CD4-positive, alpha-beta T cell treated with Interleukin-1 beta for 1 hour (primary cell): ENCODE data around the gene SIGLEC5.

Source experiments
- DNase-seq, 2 donors: peaks; one replicate each; pipeline ENCODE4 v3.0.0-alpha.2; 2020 to 2022

Gene SIGLEC5

DNA sequence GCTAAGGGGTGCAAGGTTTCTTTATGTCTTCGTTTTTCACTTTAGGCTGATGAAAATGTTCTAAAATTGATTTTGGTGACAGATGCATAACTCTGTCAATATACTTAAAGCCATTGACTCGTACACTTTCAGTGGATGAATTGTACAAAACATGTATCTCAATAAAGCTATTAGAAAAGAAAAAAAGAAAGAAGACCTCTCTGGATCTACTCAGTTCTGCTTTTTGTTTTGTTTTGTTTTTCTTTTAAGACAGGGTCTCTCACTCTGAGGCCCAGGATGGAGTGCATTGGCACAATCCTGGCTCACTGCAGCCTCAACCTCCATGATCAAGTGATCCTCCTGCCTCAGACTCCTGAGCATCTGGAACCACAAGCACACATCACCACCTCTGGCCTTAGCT, 3.5 kb downstream of the SIGLEC5 start:
- DNase-seq, result no peak

DNA sequence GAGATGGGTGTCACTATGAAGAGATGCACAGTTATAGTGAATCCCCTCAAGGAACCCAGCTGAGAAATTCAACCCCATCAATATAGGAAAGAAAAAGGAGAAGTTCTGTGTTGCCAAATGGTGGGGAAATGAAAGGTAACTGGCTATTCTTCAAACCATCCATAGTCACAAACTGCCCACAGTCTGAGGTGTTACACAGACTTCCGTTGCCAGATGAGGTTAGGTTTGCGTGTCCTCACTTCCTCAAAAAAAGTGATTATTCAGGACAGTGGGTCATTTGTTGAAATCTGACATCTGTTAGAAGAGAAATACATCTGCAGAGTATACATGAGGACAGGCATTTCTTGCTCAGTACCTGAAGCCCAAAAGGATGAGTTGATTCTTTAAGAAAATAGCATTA, 9.0 kb downstream of the SIGLEC5 start:
- DNase-seq, result peak in 1 of 2 donors; percentile 37

DNA sequence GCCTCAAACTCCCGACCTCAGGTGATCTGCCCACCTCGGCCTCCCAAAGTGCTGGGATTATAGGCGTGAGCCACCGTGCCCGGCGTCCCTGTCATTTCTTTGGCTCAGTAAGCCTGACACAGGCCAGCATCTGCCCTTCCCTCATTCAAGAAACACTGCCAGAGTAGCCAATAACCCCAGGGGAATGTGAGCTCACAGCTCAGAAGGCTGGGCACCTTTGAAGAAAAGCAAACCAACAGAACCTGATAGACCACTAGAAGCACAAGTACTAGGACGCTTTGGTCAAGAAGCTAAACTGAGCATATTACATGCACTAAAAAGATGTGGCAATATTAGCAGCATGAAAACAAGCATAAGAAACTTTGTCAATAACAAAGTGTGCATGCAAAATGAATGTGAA, 14.2 kb downstream of the SIGLEC5 start:
- DNase-seq, result no peak

DNA sequence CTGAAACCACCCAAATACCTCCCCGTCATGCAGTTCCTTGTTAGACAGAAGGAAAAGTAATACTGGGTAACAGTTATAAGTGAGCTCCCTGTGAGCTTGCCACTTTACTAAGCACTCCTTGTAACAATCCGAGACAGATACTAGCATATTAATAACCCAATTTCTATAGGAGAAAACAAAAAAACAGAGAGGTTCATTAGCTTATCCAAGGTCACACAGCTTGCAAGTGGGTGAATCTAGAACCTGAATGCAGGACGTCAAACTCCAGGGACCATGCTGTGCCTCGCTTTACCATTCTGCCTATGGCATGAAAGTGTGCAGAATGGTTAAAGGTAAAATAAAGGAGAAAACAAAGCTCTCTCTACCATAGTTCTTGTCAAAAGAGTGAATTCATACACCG, 15.4 kb downstream of the SIGLEC5 start:
- no peak for DNase-seq

DNA sequence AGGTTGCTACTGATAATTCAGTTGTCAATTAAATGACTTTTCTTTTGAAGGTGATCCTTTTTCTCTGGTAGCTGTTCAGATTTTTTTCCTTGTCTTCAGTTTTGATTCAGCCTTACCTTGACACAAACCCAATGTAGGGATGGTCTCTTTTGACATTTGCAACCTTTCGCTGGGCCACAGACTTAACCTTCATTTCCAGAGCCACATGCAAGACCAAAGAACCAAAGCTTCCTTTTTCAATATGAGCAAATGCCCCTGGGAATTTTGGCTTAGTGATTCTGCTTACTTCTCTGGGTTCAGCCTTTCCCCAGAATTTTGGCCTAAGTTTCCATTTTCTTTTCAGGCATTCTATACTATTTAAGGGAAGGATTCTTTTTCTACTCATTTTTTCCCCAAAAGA, 19.6 kb downstream of the SIGLEC5 start:
- DNase-seq, result no peak

DNA sequence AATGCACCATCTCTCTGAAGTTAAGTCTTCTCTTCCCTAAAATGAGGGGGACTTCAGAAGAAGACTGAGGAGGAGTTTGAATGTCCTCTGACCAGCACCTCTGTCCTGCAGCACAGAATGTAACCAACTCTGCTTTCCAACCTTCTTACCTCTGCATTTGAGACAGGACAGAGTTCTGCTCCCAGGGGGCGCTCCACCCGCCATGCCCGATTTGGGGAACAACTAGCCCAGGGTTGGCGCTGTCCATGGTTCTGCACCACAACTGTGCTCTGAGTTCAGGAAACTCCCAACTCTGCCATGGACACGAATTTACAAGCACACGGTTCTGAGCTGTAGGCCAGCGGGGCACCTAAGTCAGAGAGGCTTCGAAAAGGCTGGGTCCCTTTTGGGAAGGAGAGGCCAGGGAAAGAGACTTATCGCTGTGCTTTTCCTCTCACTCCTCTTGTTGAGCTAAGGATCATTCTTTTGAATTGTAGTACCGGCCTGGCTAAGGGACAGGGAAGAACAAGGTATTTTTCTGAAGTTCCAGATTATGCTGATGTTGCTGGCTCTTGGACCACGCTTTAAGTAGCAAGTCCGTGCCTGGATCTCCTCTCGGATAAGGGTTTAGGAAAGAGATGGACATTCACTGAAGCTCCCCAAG, 22.2 kb downstream of the SIGLEC5 start:
- peak; percentile 57 to 72 for DNase-seq

DNA sequence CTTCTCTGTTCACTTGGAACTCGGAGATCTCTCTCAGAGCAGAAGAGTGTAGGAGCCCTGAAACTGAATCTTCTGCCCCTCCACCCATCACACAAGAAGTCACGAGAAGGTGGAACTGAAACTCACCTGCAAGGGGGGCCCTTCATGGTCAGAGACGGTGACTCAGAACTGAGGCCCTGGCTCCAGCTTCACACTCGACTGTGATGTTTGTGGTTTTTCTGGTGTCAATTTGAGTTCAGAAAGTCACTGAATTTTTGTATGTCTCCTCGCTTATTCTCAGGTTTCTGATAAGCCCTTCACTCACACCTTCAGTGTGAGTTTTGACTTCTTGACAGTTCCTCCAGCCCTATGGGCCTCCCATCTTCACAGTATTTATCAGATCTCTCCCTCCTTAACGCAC, 23.1 kb downstream of the SIGLEC5 start:
- DNase-seq, result peak in 1 of 2 donors; percentile 70

DNA sequence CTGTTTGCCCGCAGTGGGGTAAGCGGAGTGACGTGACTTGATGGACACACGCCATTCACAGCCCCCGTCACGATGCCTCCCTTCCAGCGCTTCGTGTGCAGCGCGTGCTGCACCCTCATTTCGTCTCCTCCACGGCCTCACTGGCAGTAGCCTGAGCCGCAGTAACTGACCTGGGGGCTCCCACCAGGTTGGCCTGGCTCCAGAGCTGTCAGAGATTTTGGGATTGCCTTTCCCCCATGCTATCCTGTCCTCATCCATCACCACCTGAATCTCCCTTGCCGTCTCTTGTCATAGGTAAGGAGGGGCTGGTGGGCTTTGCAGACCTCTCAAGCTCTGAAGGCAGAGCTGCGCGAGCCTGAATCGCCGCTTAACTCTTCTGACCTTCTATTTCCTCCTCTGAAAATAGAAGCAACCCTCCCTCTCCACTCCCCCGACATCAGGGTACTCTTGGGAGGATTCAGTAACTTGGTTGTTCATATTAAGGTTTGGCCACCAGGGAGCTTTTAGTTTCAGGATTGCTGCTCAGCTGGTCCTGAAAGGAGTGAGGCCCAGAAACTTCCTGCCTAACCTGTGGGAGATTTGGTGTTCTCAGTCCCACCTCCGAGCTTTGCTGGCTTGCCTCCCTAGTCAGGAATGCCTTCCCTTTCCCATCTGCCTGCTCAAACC, 27.9 kb downstream of the SIGLEC5 start:
- DNase-seq, result no peak

DNA sequence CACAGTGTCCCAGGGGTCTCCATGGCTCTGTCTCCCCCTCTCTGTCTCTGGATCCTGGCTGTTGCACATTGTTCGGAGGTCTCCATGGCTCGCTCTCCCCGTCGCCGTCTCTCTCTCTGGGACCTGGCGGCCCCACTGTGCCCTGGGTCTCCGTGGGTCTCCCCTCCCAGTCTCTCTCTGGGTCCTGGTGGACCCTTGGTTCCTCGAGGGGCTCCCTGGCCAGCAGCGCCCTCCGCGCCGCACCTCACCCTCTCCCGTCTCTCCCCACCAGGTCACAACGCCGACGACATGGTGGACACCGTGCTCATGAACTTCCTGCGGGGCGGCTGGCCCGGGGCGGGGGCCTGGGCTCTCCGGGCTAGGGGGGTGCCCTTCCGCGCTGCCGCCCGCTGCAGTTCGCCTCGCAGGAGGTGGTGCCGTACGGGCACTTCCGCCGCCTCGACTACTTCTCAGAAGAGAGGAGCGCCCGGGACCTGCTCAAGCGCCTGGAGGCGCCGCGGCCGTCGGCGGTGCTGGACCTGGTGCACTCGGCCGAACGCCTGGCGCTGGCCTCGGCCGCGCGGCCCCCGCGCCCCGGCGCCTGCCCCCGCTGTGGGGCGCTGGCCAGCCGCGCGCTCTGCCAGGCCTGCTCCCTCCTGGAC, 29.1 kb downstream of the SIGLEC5 start:
- DNase-seq, result peak in 1 of 2 donors; percentile 15

DNA sequence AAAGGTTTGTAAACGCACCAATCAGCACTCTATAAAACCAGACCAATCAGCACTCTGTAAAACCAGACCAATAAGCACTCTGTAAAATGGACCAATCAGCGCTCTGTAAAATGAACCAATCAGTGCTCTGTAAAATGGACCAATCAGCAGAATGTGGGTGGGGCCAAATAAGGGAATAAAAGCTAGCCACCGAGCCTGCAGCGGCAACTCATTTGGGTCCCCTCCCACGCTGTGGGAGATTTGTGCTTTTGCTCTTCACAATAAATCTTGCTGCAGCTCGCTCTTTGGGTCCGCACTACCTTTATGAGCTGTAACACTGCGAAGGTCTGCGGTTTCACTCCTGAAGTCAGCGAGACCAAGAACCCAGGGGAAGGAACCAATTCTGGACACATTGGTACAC, 31.1 kb downstream of the SIGLEC5 start:
- no peak for DNase-seq

DNA sequence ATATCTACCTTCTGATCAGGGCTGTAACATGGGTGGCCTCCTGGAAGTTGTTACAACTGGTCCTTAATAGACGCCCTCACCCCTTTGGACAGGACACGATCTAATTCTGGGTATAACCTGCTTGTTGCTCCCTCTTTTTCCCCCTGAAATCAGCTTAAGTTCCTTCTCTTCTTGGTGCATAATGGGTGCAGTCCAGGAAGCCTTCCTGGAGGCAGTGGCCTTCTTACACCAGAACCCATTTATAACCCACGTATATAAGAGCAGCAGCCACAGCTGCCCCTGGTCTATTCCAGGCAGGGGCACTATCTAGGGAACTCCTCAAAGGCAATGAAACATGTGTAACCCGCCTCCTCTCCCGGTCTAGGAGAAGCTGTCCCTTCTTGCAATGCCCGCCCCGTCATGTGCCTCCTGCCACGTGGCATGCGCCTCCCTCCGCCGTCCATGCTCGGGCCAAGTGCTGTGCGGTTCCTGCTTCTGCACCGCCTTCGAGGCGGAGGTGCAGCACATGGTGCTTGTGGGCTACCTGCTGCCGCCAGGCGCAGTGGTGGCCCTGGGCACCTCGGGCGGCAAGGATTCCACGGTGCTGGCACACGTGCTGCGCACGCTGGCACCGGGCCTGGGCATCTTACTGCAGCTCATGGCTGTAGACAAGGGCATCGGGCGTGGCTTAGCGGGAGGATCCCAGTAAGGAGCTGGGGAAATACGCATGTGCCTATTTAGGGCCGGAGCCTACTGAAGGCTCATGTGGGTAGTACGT, 31.9 kb downstream of the SIGLEC5 start:
- no peak for DNase-seq

DNA sequence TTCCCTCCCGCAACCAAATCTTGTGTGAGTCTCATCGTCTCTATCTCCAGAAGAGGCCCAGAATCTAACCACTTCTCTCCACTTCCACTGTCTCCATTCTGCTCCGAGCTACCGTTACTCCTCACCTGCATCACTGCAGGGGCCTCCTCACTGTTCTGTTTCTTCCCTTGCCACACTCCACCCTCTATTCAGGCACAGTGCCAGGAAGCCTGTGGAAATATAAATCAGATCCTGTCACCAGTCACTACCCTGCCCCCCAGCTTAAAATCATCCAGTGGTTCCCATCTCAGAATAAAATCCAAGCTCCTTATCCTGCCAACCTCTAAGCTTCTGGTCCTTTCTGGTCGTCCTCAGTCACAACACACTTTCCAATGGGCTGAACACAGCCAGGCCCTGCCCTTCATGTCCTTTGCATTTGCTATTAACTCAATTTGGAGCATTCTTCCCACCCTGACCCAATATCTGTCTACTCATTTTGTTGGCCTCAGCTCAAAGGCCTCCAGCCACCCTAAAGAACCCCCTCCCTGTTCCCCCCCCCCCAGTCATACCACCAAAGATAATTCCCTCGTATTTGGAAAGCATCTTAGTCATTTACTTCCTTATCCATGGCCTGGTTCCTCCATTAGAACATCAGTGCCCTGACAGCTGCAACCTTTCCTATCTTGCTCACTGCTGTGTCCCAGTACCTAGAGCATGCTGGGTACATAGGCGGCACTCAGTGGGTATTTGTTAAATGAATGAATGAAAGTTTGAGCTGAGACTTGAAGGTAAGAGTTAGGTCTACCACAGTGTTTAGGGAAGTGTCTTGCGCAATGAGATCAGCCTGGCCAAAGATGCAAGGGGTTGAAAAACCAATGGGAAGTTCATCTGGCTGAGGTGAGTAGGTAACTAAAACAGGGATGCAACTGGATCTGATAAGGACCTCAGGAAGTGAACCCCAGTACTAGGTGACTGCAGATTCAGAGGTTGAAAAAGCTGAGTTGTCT, 34.7 kb downstream of the SIGLEC5 start:
- DNase-seq, result no peak

DNA sequence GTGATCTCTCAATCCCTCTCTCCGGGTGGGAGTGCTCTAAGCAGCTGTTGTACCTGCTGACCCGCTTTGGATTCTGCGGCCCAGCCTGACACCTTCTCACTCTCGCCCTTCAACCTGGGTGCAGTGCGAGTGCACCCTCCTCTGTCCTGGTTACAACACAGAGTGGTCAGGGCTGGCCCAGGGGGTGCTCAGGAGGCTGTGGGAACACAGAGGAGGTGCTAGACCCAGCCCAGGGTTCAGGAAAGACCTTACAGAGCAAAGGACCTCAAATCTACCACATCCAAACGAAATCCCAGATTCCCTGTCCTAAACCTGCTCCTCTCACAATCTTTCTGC, 35.5 kb downstream of the SIGLEC5 start:
- DNase-seq, result no peak

DNA sequence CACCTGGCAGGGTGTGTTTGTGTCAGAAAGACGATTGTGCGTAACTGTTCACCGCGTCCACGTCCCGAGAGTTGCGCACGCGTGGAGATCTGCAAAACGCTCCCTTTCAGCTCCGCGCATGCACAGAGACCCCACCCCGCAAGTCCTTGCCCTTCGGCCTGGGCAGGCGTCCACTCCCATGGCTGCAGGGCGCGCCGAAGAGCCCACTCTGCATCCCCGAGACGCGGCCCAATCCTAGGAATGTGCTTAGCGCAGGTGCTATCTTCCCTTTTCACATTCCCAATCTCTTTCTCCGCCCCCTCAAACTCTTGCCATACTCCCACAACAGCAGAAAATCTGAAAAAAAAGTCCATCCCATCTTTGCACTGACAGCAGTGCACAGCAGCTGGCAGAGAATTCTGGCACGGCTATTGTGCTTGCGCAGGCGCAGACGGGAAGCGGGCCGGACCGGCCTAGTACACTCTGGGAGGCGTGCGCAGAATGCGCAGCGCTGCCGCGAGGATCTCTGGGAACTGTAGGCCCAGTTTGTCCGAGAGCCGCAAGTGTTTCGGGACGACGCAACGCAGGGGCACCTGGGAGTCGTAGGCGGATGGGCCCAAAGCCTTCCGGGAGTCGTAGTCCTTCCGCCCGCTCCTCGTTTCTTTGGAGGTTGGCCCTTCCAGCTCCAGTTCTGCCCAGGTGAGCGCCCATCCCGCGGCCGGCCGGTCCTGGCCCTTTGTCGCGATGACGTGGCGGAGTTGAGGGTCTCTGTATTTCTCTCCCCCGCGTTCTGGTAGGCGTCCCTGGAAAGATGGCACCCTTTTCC, 36.0 kb downstream of the SIGLEC5 start:
- DNase-seq, result peak; percentile 97

DNA sequence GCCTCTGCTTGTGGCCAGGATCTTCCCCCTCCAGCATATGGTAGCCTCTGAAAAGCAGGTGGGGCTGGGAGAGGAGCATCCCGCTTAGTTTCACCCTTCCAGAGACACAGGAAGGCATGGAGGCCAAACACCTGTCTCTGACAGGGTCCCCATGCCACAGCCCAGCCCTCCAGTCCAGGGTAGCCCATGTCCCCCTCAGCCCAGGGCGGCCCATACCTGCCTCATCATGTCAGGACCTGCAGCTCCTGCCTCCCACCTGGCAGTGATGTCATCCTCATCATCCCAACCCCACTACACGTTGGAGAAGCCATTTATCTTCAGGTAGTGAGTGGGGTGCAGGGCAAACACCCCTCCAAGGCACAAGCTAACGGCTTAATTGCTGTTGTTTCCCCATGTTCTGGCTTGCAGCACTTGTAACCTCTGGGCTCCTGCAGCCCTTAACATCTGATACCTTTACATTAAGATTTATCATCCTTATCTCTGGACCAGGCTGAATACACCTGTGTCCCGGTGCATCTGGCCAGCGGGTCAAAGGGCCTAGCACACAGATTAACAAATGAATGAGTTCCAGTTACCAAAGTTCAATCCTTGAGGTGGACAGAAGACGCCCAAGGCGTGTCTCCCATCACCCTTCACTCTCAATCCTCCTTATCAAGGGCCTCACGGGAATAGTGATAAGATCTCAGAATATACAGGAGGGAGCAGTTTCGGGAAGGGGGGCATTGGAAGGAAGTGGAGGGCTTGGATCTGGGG, 36.9 kb downstream of the SIGLEC5 start:
- no peak for DNase-seq

DNA sequence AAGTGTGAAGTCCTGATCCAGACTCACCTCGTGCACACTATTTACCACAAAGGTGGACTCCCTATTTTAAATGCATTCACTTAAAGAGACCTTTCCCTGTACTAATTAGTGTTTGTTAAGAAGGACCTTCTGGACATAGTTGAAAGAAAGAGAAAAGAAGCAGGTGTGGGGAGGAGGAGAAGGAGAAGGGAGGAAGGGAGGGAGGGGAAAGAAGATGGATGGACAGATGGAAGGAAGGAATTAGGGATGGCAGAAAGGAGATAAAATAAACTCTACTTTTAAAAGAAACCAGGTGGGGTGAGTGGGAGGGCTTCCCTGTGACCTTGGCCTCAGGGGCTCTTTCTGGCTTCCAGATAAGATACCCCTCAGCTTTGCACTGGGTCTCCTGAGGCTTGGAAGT, 37.7 kb downstream of the SIGLEC5 start:
- no peak for DNase-seq

DNA sequence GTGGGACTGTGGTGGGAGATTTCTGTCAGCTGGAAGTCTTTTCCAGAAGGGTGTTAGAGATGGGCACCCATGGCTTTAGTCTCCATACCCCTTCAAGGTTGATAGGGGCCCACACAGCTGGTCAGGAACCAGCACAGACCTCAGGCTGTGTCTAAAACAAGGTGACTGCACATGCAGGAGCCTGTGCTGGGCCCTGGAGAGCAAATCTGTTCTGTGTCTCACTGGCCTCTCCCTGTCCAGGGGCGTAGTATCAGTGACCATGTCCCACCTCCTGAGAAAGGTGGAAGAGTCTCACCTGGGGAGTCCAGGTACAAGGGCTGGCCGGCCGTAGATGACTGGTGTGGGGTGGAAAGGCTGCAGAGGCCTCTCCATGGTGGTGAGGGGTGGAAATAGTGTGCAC, 39.8 kb downstream of the SIGLEC5 start:
- DNase-seq, result no peak

DNA sequence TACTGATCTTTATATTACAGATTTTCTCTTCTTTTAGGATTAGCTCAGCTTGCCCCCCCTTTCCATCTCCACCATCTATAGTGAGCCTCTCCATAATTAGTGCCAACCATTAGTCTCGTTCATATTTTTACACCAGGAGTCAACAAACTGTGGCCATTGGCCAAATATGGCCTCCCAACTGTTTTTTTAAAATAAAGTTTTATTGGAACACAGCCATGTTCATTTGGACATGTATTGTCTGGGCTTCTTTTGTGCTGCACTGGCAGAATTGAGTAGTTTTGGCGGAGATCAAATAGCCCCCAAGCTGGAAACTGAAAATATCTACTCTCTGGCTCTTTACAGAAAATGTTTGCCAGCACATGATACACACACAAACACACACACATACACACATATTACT, 40.7 kb downstream of the SIGLEC5 start:
- DNase-seq, result no peak

DNA sequence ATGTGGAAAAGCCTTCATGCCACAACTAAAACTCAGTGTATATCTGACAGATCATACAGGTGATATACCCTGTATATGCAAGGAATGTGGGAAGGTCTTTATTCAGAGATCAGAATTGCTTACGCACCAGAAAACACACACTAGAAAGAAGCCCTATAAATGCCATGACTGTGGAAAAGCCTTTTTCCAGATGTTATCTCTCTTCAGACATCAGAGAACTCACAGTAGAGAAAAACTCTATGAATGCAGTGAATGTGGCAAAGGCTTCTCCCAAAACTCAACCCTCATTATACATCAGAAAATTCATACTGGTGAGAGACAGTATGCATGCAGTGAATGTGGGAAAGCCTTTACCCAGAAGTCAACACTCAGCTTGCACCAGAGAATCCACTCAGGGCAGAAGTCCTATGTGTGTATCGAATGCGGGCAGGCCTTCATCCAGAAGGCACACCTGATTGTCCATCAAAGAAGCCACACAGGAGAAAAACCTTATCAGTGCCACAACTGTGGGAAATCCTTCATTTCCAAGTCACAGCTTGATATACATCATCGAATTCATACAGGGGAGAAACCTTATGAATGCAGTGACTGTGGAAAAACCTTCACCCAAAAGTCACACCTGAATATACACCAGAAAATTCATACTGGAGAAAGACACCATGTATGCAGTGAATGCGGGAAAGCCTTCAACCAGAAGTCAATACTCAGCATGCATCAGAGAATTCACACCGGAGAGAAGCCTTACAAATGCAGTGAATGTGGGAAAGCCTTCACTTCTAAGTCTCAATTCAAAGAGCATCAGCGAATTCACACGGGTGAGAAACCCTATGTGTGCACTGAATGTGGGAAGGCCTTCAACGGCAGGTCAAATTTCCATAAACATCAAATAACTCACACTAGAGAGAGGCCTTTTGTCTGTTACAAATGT, 42.7 kb downstream of the SIGLEC5 start:
- DNase-seq, result no peak

DNA sequence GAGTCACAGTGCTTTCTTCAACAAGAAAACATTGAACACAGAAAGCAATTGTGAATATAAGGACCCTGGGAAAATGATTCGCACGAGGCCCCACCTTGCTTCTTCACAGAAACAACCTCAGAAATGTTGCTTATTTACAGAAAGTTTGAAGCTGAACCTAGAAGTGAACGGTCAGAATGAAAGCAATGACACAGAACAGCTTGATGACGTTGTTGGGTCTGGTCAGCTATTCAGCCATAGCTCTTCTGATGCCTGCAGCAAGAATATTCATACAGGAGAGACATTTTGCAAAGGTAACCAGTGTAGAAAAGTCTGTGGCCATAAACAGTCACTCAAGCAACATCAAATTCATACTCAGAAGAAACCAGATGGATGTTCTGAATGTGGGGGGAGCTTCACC, 43.4 kb downstream of the SIGLEC5 start:
- no peak for DNase-seq
